ENCODE results near the gene STOML1.

DNA sequence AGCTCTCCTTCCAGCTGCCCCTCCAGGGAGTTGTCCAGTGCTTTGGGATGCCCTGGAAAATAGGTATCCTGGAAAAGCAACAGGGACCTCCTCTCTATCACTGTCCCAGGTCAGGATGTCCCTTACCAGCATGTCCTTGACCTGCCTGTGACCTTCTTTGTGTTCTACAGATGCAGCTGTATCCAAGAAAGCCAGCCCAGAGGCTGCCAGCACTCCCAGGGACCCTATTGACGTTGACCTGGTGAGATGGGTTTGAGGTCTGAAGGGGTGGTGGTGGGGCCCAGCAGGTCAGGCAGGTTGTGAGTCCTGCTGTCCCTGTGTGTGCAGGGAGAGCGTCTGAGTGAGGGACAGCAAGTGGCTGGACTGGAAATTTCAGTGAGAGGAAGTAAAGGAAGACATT lies 32.6 kb upstream of the STOML1 start:
- TF ChIP-seq, protein P1, sequence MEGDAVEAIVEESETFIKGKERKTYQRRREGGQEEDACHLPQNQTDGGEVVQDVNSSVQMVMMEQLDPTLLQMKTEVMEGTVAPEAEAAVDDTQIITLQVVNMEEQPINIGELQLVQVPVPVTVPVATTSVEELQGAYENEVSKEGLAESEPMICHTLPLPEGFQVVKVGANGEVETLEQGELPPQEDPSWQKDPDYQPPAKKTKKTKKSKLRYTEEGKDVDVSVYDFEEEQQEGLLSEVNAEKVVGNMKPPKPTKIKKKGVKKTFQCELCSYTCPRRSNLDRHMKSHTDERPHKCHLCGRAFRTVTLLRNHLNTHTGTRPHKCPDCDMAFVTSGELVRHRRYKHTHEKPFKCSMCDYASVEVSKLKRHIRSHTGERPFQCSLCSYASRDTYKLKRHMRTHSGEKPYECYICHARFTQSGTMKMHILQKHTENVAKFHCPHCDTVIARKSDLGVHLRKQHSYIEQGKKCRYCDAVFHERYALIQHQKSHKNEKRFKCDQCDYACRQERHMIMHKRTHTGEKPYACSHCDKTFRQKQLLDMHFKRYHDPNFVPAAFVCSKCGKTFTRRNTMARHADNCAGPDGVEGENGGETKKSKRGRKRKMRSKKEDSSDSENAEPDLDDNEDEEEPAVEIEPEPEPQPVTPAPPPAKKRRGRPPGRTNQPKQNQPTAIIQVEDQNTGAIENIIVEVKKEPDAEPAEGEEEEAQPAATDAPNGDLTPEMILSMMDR (conservative IDR thresholded peaks at IDR 0.05; ENCODE audit: low read length), result no peak
- TF ChIP-seq EZH2phosphoT487 (IDR thresholded peaks at IDR 0.05; ENCODE audit: borderline replicate concordance), result no peak
